CD4-positive, alpha-beta T cell (primary cell): ENCODE data around the gene SLC2A4. TPM values are rescaled to one million over a fixed set of nuclear protein-coding genes. Genes with fewer than 3 reads are reported as not detected.

Experiments used
- ATAC-seq: fragments of 200-7000 bp; cut with Tn5 transposase; one replicate; pipeline ENCODE4 v1.10.0; 2022; ENCODE audit warnings: mild to moderate bottlenecking; ENCODE audit not compliant: poor library complexity
- CTCF ChIA-PET: fragments of 350-600 bp; sonication (Branson Sonifier 250); formaldehyde crosslinking; loops from one replicate; lab custom pipeline; 2021; ENCODE audit warnings: antibody characterized with exemption, inconsistent platforms; lab: Charles Lee
- POLR2A ChIA-PET: fragments of 350-600 bp; sonication (Branson Sonifier 250); formaldehyde crosslinking; loops from one replicate; lab custom pipeline; 2021; ENCODE audit warnings: antibody characterized with exemption, inconsistent platforms; lab: Charles Lee
- DNase-seq, 14 experiments: peaks; one replicate each; pipeline ENCODE4 v3.0.0-alpha.2; 2013 to 2020; ENCODE audit warnings: mixed read lengths in 2 of 14
- H3K27ac ChIP-seq, 2 donors: one replicate each; pipeline versions ENCODE4 v1.5.1 to v1.7.0; 2013; ENCODE audit warnings: low read length in 2 of 2, low read depth in 1 of 2, mild to moderate bottlenecking in 1 of 2
- H3K27me3 ChIP-seq, 2 experiments: 1 replicate in 1 of 2; 2 replicates in 1 of 2; pipeline versions ENCODE4 v1.6.1 to v1.7.0; 2013; ENCODE audit warnings: low read length in 2 of 2, control low read depth in 1 of 2, mild to moderate bottlenecking in 1 of 2, moderate library complexity in 1 of 2; ENCODE audit not compliant: insufficient read depth in 2 of 2, control insufficient read depth in 1 of 2
- H3K36me3 ChIP-seq: one replicate; pipeline ENCODE4 v1.6.1; 2013; ENCODE audit warnings: low read length, control low read depth; ENCODE audit not compliant: insufficient read depth
- H3K4me1 ChIP-seq: one replicate; pipeline ENCODE4 v1.6.1; 2013; ENCODE audit warnings: low read length, control low read depth; ENCODE audit not compliant: insufficient read depth
- H3K4me3 ChIP-seq: one replicate; pipeline ENCODE4 v1.5.1; 2013; ENCODE audit warnings: mild to moderate bottlenecking, low read length, moderate library complexity
- H3K9me3 ChIP-seq, 2 experiments: 1 replicate in 1 of 2; 2 replicates in 1 of 2; pipeline versions ENCODE4 v1.6.1 to v1.7.0; 2013; ENCODE audit warnings: low read length in 2 of 2, mild to moderate bottlenecking in 2 of 2, control low read depth in 1 of 2, moderate library complexity in 1 of 2; ENCODE audit not compliant: control insufficient read depth in 1 of 2, insufficient read depth in 1 of 2
- H3K27ac Mint-ChIP-seq: one replicate; pipeline ENCODE4 v1.8.0; 2020; ENCODE audit warnings: mixed read lengths
- H3K27me3 Mint-ChIP-seq: one replicate; pipeline ENCODE4 v1.8.0; 2021; ENCODE audit warnings: mixed read lengths
- H3K36me3 Mint-ChIP-seq: one replicate; pipeline ENCODE4 v1.8.0; 2021; ENCODE audit warnings: low read depth, mixed read lengths
- H3K4me1 Mint-ChIP-seq: one replicate; pipeline ENCODE4 v1.8.0; 2021; ENCODE audit warnings: low read depth, mixed read lengths
- H3K4me3 Mint-ChIP-seq: one replicate; pipeline ENCODE4 v1.8.0; 2020; ENCODE audit warnings: mild to moderate bottlenecking, mixed read lengths
- H3K9me3 Mint-ChIP-seq: one replicate; pipeline ENCODE4 v1.8.0; 2020; ENCODE audit warnings: mixed read lengths
- intact Hi-C, 2 experiments: fragments of 100-400 bp; cut with DNase I in 1 of 2; cut with micrococcal nuclease in 1 of 2; formaldehyde crosslinking; loops; one replicate each; pipeline versions ENCODE4 v1.15.1 to v1.9.0; 2023 to 2025; cut with DNase I, micrococcal nuclease
- total RNA-seq, 174 experiments: library from RNA in 2 of 174; stranded (reverse) in 2 of 174; gene quantifications; one replicate each; pipeline ENCODE4 v1.2.3 and lab custom pipeline; 2021 to 2026
- TF ChIP-seq, protein P1 (sequence below): fragments of 200-600 bp; IDR thresholded peaks from one replicate; pipeline ENCODE4 v1.8.0; 2022; ENCODE audit warnings: antibody characterized with exemption, mild to moderate bottlenecking

SLC2A4 gene
- total RNA-seq, 2 experiments from 2014 or later: not detected

DNA sequence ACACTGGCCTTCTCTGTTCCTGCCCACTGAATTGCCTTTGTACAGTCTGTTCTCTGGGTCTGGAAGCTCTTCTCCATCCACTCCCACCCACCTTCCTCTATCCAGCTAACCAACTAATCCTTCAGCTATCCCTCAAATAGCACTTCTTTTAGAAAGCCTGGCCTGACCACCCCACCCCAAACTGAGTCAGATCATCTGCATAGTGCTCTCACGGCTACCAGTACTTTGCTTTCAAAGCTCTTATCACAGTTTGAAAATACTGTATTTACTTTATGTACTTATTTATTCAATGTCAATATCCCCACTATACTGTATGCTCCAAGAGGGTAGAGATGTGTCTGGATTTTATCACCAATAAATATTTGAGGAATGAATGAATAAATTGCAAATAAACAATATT lies 14.7 kb upstream of the SLC2A4 start:
- intact Hi-C loops: no loop called here
- TF ChIP-seq, protein P1, sequence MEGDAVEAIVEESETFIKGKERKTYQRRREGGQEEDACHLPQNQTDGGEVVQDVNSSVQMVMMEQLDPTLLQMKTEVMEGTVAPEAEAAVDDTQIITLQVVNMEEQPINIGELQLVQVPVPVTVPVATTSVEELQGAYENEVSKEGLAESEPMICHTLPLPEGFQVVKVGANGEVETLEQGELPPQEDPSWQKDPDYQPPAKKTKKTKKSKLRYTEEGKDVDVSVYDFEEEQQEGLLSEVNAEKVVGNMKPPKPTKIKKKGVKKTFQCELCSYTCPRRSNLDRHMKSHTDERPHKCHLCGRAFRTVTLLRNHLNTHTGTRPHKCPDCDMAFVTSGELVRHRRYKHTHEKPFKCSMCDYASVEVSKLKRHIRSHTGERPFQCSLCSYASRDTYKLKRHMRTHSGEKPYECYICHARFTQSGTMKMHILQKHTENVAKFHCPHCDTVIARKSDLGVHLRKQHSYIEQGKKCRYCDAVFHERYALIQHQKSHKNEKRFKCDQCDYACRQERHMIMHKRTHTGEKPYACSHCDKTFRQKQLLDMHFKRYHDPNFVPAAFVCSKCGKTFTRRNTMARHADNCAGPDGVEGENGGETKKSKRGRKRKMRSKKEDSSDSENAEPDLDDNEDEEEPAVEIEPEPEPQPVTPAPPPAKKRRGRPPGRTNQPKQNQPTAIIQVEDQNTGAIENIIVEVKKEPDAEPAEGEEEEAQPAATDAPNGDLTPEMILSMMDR: no peak
- no peaks in the 10 kb centered on the region for H3K9me3 Mint-ChIP-seq
- Histone ChIP-seq H3K27me3 (peaks cover 11 to 13% of the 10 kb centered on the region in 2 experiments), H3K36me3 (no peaks in the 10 kb centered on the region), H3K4me3 (no peak overlapping the region), H3K4me1 (peaks cover 21% of the 10 kb centered on the region), H3K27ac (no peak overlapping the region), H3K9me3 (peaks cover 0 to 7% of the 10 kb centered on the region in 2 experiments)
- H3K36me3 Mint-ChIP-seq: no peaks in the 10 kb centered on the region
- peaks cover 15% of the 10 kb centered on the region for H3K27me3 Mint-ChIP-seq
- ATAC-seq (no peak), DNase-seq (no peak)
- POLR2A ChIA-PET: interaction anchor here (0.7 kb wide), 1 partner anchor 10 kb away, joined by 4 read pairs; no protein-coding TSS in a partner anchor
- CTCF ChIA-PET: interaction anchor here (1.0 kb wide), 2 partner anchors 29 to 46 kb away, joined by 3 to 4 read pairs; no protein-coding TSS in a partner anchor
- peaks cover 22% of the 10 kb centered on the region for H3K4me1 Mint-ChIP-seq
- no peak overlapping the region for H3K4me3 Mint-ChIP-seq
- no peak overlapping the region for H3K27ac Mint-ChIP-seq

DNA sequence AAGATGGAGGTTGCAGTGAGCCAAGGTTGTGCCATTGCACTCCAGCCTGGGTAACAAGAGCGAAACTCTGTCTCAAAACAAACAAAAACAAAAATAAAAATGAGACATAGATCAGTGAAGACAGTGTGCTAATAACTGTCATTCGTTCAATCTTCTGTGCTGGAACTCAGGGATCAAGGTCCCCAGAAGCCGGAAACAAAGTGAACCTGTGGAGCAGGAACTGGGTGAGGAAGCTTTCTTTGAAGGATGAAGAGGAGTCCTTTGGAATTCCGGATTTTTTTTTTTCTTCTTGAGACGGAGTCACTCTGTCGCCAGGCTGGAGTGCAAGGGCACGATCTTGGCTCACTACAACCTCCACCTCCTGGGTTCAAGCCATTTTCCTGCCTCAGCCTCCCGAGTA lies 2.1 kb upstream of the SLC2A4 start:
- Mint-ChIP-seq H3K36me3 (no peaks in the 10 kb centered on the region), H3K27me3 (peaks cover 27% of the 10 kb centered on the region), H3K4me1 (peaks cover 26% of the 10 kb centered on the region), H3K9me3 (no peaks in the 10 kb centered on the region), H3K27ac (no peak overlapping the region), H3K4me3 (no peak overlapping the region)
- ATAC-seq: no peak
- intact Hi-C loops: loop anchor here in 1 of 2 experiments (5.0 kb wide), 1 partner anchor 313 kb away; the partner anchor contains the start of gene SOX15
- TF ChIP-seq, protein P1: no peak
- Histone ChIP-seq H3K9me3 (peaks cover 0 to 9% of the 10 kb centered on the region in 2 experiments), H3K4me3 (no peak overlapping the region), H3K27ac (no peak overlapping the region), H3K4me1 (peaks cover 28% of the 10 kb centered on the region), H3K27me3 (peaks cover 33 to 38% of the 10 kb centered on the region in 2 experiments), H3K36me3 (no peaks in the 10 kb centered on the region)
- ChIA-PET POLR2A (interaction anchor here (1.8 kb wide), 1 partner anchor 17 kb away, joined by 5 read pairs; no protein-coding TSS in a partner anchor), CTCF (interaction anchor here (1.0 to 3.1 kb wide), 3 partner anchors 17 to 76 kb away, joined by 4 to 13 read pairs (median 4); no protein-coding TSS in a partner anchor)
- no peak for DNase-seq

DNA sequence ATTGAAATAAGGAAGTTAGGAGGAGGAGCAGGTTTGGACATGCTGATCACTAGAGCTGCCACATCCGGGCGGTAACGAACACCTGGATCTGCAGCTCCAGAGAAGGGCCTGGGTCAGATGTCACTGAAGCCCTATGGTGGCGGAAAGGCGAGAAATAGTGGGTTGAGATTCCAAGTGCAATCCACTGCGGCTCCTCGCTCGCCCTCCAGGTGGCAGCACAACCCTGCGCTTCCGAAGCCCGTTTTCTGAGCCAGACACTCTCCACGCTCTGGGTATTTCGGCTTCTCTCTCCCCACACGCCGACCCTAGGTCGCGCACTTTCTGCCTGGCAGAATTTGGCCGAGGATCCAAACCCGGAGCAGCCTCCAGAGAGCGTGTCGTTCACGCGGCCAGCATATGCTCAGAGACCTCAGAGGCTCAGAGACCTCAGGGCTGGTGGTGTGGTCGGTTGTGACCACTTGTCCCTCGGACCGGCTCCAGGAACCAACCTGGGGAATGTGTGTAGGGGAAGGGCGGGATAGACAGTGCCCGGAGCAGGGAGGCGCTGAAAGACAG lies 922 bp upstream of the SLC2A4 start:
- Histone ChIP-seq H3K4me1 (peaks cover 28% of the 10 kb centered on the region), H3K9me3 (peaks cover 0 to 9% of the 10 kb centered on the region in 2 experiments), H3K36me3 (no peaks in the 10 kb centered on the region), H3K27me3 (peaks cover 33 to 47% of the 10 kb centered on the region in 2 experiments), H3K27ac (no peak overlapping the region), H3K4me3 (peak overlapping the region; percentile 53)
- TF ChIP-seq, protein P1: peak; percentile 86
- H3K9me3 Mint-ChIP-seq: no peaks in the 10 kb centered on the region
- intact Hi-C loops: loop anchor here (1.0 to 5.0 kb wide), 9 partner anchors 16 to 308 kb away; partner anchors contain the start of gene ELP5 (in 1 of the 2)
- peaks cover 26% of the 10 kb centered on the region for H3K4me1 Mint-ChIP-seq
- no peaks in the 10 kb centered on the region for H3K36me3 Mint-ChIP-seq
- ChIA-PET CTCF (interaction anchor here (1.0 to 3.1 kb wide), 7 partner anchors 16 to 75 kb away, joined by 3 to 13 read pairs (median 4); partner anchors contain the start of genes ACAP1 and NEURL4), POLR2A (interaction anchor here (0.6 to 1.8 kb wide), 9 partner anchors 13 to 407 kb away, joined by 3 to 7 read pairs (median 5); partner anchors contain the start of genes TP53 and ZBTB4)
- ATAC-seq: peak; percentile 90
- H3K27ac Mint-ChIP-seq: peak overlapping the region; percentile 42
- H3K27me3 Mint-ChIP-seq: peaks cover 27% of the 10 kb centered on the region
- peak; percentile 77 to 93 (median 84) for DNase-seq
- H3K4me3 Mint-ChIP-seq: peak overlapping the region; percentile 85
